ENCODE data around the gene INCA1.
"Not testable (repeated sequence)": the region's sequence is repeated elsewhere in the genome, so short reads cannot be mapped to it uniquely, and the experiment has no call there.

The INCA1 gene

GRCh38 chr17:4997302-4998026 lies at the start of gene INCA1, which contains the start of gene KIF1C:
TSS of gene INCA1 (minus strand) at chr17:4997522. CDS start at chr17:4994437, 3,085 bp downstream.
TSS of gene KIF1C (plus strand) at chr17:4997950. CDS start at chr17:5000247, 2,297 bp downstream.
- peak; percentile 74 to 87 for DNase-seq (ENCODE audit: low read depth in 2 of 2)

GRCh38 chr17:5045496-5045895 lies 48.2 kb upstream of the INCA1 start:
- no peak for DNase-seq (ENCODE audit: low read depth in 2 of 2)

- DNase-seq (ENCODE audit: low read depth in 2 of 2): no peak
Measured at GRCh38 chr17:5044630-5045029, 47.3 kb upstream of the INCA1 start.

GRCh38 chr17:5043524-5043923 lies 46.2 kb upstream of the INCA1 start:
- DNase-seq (ENCODE audit: low read depth in 2 of 2): no peak

GRCh38 chr17:5042157-5043022 lies 45.1 kb upstream of the INCA1 start:
- DNase-seq (ENCODE audit: low read depth in 2 of 2): no peak

- no peak for DNase-seq (ENCODE audit: low read depth in 2 of 2)
Measured at GRCh38 chr17:5035315-5035714, 38.0 kb upstream of the INCA1 start, which contains the start of gene SLC52A1. TSS of gene SLC52A1 (minus strand) at chr17:5035426. CDS start at chr17:5034606, 820 bp downstream.

- no peak for DNase-seq (ENCODE audit: low read depth in 2 of 2)
Measured at GRCh38 chr17:5034651-5035050, 37.3 kb upstream of the INCA1 start.

- DNase-seq (ENCODE audit: low read depth in 2 of 2): no peak
Measured at GRCh38 chr17:5034063-5034462, 36.7 kb upstream of the INCA1 start.

GRCh38 chr17:5033352-5034015 lies 36.2 kb upstream of the INCA1 start:
- DNase-seq (ENCODE audit: low read depth in 2 of 2): no peak

GRCh38 chr17:5032865-5033264 lies 35.5 kb upstream of the INCA1 start:
- DNase-seq (ENCODE audit: low read depth in 2 of 2): no peak

- DNase-seq (ENCODE audit: low read depth in 2 of 2): peak; percentile 73 to 82
Measured at GRCh38 chr17:5031365-5032082, 34.2 kb upstream of the INCA1 start.

GRCh38 chr17:5030168-5030567 lies 32.8 kb upstream of the INCA1 start:
- not testable (repeated sequence) for DNase-seq (ENCODE audit: low read depth in 2 of 2)

- DNase-seq (ENCODE audit: low read depth in 2 of 2): no peak
Measured at GRCh38 chr17:5027916-5028315, 30.6 kb upstream of the INCA1 start.

GRCh38 chr17:5027299-5027698 lies 30.0 kb upstream of the INCA1 start:
- DNase-seq (ENCODE audit: low read depth in 2 of 2): no peak

- no peak for DNase-seq (ENCODE audit: low read depth in 2 of 2)
Measured at GRCh38 chr17:5024604-5025003, 27.3 kb upstream of the INCA1 start.

- no peak for DNase-seq (ENCODE audit: low read depth in 2 of 2)
Measured at GRCh38 chr17:5023588-5024147, 26.3 kb upstream of the INCA1 start.

- no peak for DNase-seq (ENCODE audit: low read depth in 2 of 2)
Measured at GRCh38 chr17:5022171-5022711, 24.9 kb upstream of the INCA1 start.

GRCh38 chr17:5020502-5021023 lies 23.2 kb upstream of the INCA1 start:
- DNase-seq (ENCODE audit: low read depth in 2 of 2): no peak

GRCh38 chr17:5019475-5019956 lies 22.2 kb upstream of the INCA1 start:
- DNase-seq (ENCODE audit: low read depth in 2 of 2): peak; percentile 35 to 47

- DNase-seq (ENCODE audit: low read depth in 2 of 2): no peak
Measured at GRCh38 chr17:5014357-5014756, 17.0 kb upstream of the INCA1 start.
